IMR-90 (cell line): ENCODE data around the gene CLEC1A. TPM values are rescaled to one million over a fixed set of nuclear protein-coding genes. Genes with fewer than 3 reads are reported as not detected.

Source experiments
- ATAC-seq: fragments of 200-7000 bp; cut with Tn5 transposase; 2 replicates; pipeline ENCODE4 v1.9.1; 2020; ENCODE audit warnings: low read depth, mild to moderate bottlenecking, moderate library complexity
- BruUV-seq: library from RNA; stranded (reverse); fragments of 400-500 nt; replicated peaks from 2 replicates; lab custom pipeline; 2021; lab: Mats Ljungman, UMichigan
- CTCF ChIA-PET: fragments of 300-600 bp; formaldehyde crosslinking; extraction: SDS; loops from one replicate; lab custom pipeline; 2021; ENCODE audit warnings: antibody characterized with exemption; lab: Yijun Ruan, JAX
- POLR2A ChIA-PET: fragments of 300-600 bp; sonication (Branson Sonifier 250); formaldehyde crosslinking; loops from one replicate; lab custom pipeline; 2022; ENCODE audit warnings: antibody characterized with exemption; ENCODE audit not compliant: unreplicated experiment; lab: Charles Lee
- DNase-seq: peaks from one replicate; pipeline ENCODE4 v3.0.0; 2013
- H2AFZ ChIP-seq: replicated peaks from 2 replicates; pipeline ENCODE3; 2013; ENCODE audit warnings: low read length, mild to moderate bottlenecking; ENCODE audit not compliant: poor library complexity
- H2AK5ac ChIP-seq: 2 replicates; pipeline ENCODE4 v1.6.1; 2013; ENCODE audit warnings: low read depth, low read length, inconsistent platforms
- H2AK9ac ChIP-seq: replicated peaks from 2 replicates; pipeline ENCODE3; 2013; ENCODE audit warnings: mild to moderate bottlenecking, low read depth, low read length, moderate library complexity; ENCODE audit not compliant: poor library complexity
- H2BK120ac ChIP-seq: 2 replicates; pipeline ENCODE4 v1.6.1; 2013; ENCODE audit warnings: low read depth, low read length, inconsistent platforms
- H2BK15ac ChIP-seq: 3 replicates; pipeline ENCODE4 v1.6.1; 2013; ENCODE audit warnings: low read depth, low read length, inconsistent platforms
- H2BK20ac ChIP-seq: 2 replicates; pipeline ENCODE4 v1.6.1; 2013; ENCODE audit warnings: low read depth, mild to moderate bottlenecking, inconsistent platforms, low read length, moderate library complexity
- H2BK5ac ChIP-seq: 2 replicates; pipeline ENCODE4 v1.6.1; 2013; ENCODE audit warnings: mild to moderate bottlenecking, low read depth, low read length, inconsistent platforms; ENCODE audit not compliant: poor library complexity, severe bottlenecking
- H3K14ac ChIP-seq: replicated peaks from 2 replicates; pipeline ENCODE4 v1.6.1; 2013; ENCODE audit warnings: low read depth, low read length, inconsistent platforms
- H3K18ac ChIP-seq: 2 replicates; pipeline ENCODE4 v1.6.1; 2013; ENCODE audit warnings: low read depth, low read length, control low read depth
- H3K23ac ChIP-seq: 2 replicates; pipeline ENCODE4 v1.6.1; 2013; ENCODE audit warnings: low read depth, low read length, inconsistent platforms
- H3K27ac ChIP-seq: 2 replicates; pipeline ENCODE4 v1.5.1; 2013; ENCODE audit warnings: mild to moderate bottlenecking, control low read depth, low read length; ENCODE audit not compliant: insufficient read depth
- H3K27me3 ChIP-seq: 2 replicates; pipeline ENCODE4 v1.6.1; 2013; ENCODE audit warnings: low read length; ENCODE audit not compliant: control insufficient read depth, insufficient read depth
- H3K36me3 ChIP-seq: 2 replicates; pipeline ENCODE4 v1.6.1; 2013; ENCODE audit warnings: low read length, mixed read lengths; ENCODE audit not compliant: control insufficient read depth, insufficient read depth
- H3K4ac ChIP-seq: 2 replicates; pipeline ENCODE4 v1.6.1; 2013; ENCODE audit warnings: low read depth, low read length, inconsistent platforms
- H3K4me1 ChIP-seq: 2 replicates; pipeline ENCODE4 v1.6.1; 2013; ENCODE audit warnings: low read length, mixed read lengths; ENCODE audit not compliant: control insufficient read depth, insufficient read depth
- H3K4me2 ChIP-seq: 2 replicates; pipeline ENCODE4 v1.6.1; 2013; ENCODE audit warnings: low read depth, mild to moderate bottlenecking, control low read depth, low read length, moderate library complexity
- H3K4me3 ChIP-seq: 2 replicates; pipeline ENCODE4 v1.5.1; 2013; ENCODE audit warnings: low read depth, mild to moderate bottlenecking, control low read depth, low read length, moderate library complexity; ENCODE audit not compliant: insufficient read depth
- H3K56ac ChIP-seq: 2 replicates; pipeline ENCODE4 v1.6.1; 2013; ENCODE audit warnings: low read length, inconsistent platforms; ENCODE audit not compliant: insufficient read depth; ENCODE audit errors: extremely low read depth
- H3K79me1 ChIP-seq, 2 experiments: 2 replicates each; pipeline ENCODE4 v1.6.1; 2013; ENCODE audit warnings: low read length in 2 of 2, inconsistent platforms in 1 of 2, low read depth in 1 of 2
- H3K9ac ChIP-seq: 2 replicates; pipeline ENCODE4 v1.6.1; 2013; ENCODE audit warnings: low read depth, low read length, control low read depth
- H3K9me1 ChIP-seq: 2 replicates; pipeline ENCODE4 v1.6.1; 2013; ENCODE audit warnings: low read length, inconsistent platforms; ENCODE audit not compliant: insufficient read depth
- H3K9me3 ChIP-seq: 2 replicates; pipeline ENCODE4 v1.6.1; 2013; ENCODE audit warnings: low read length; ENCODE audit not compliant: control insufficient read depth, insufficient read depth
- H4K20me1 ChIP-seq: 2 replicates; pipeline ENCODE4 v1.6.1; 2013; ENCODE audit warnings: low read length, inconsistent platforms; ENCODE audit not compliant: insufficient read depth
- H4K5ac ChIP-seq: 2 replicates; pipeline ENCODE4 v1.6.1; 2013; ENCODE audit warnings: mild to moderate bottlenecking, low read depth, low read length, control low read depth
- H4K8ac ChIP-seq, 2 experiments: 2 replicates each; pipeline ENCODE4 v1.6.1; 2013; ENCODE audit warnings: low read depth in 2 of 2, low read length in 2 of 2, control low read depth in 1 of 2, inconsistent platforms in 1 of 2
- H4K91ac ChIP-seq: 2 replicates; pipeline ENCODE4 v1.6.1; 2013; ENCODE audit warnings: low read depth, low read length, inconsistent platforms; ENCODE audit not compliant: insufficient read depth
- MAFK ChIP-seq: IDR thresholded peaks from 2 replicates; pipeline ENCODE4 v1.6.1; 2012; ENCODE audit warnings: low read depth, low read length, improper control_type of control experiment
- MAZ ChIP-seq: IDR thresholded peaks from 2 replicates; pipeline ENCODE4 v1.6.1; 2012; ENCODE audit warnings: low read depth, mild to moderate bottlenecking, low read length, improper control_type of control experiment, moderate library complexity, borderline replicate concordance
- NFE2L2 ChIP-seq: fragments of 150-350 bp; IDR thresholded peaks from 2 replicates; pipeline ENCODE4 v1.6.1; 2016; ENCODE audit warnings: low read depth, mild to moderate bottlenecking, low read length
- POLR2A ChIP-seq: IDR thresholded peaks from 2 replicates; pipeline ENCODE4 v1.6.1; 2012; ENCODE audit warnings: mild to moderate bottlenecking, low read depth, low read length
- RFX5 ChIP-seq: IDR thresholded peaks from 2 replicates; pipeline ENCODE4 v1.8.0; 2012; ENCODE audit warnings: low read depth, mild to moderate bottlenecking, low read length, moderate library complexity
- WGBS, 2 experiments: methylation state at CpG; one replicate each; pipeline versions ENCODE4 v1.1.5 to v1.1.7; 2013; ENCODE audit warnings: missing lambda C conversion rate in 2 of 2; ENCODE audit not compliant: insufficient read length in 1 of 2; ENCODE audit errors: extremely low coverage in 2 of 2; 5-methylcytosine and 5-hydroxymethylcytosine counted together
- dilution Hi-C: fragments of 300-500 bp; cut with HindIII; formaldehyde crosslinking; loops from one replicate; pipeline ENCODE4 v1.14.3; 2018; ENCODE audit warnings: low sequenced_read_pairs; ENCODE audit not compliant: unreplicated experiment
- in situ Hi-C: fragments of 300-500 bp; cut with MboI; formaldehyde crosslinking; loops from 3 replicates; pipeline ENCODE4 v1.14.3; 2019; ENCODE audit warnings: low sequenced_read_pairs, inconsistent platforms, mixed read lengths
- intact Hi-C: fragments of 100-400 bp; cut with micrococcal nuclease; formaldehyde crosslinking; loops from 2 replicates; pipeline ENCODE4 v1.10.0; 2022
- polyA plus RNA-seq, 3 experiments: library from polyadenylated mRNA; depleted of rRNA; stranded (reverse); fragments of >200 nt; gene quantifications; 2 replicates each; pipeline ENCODE4 v1.2.3, GENCODE V29; 2012; ENCODE audit warnings: low replicate concordance in 1 of 3
- total RNA-seq: library from RNA; depleted of rRNA; stranded (reverse); fragments of >200 nt; gene quantifications from 2 replicates; pipeline ENCODE4 v1.2.3, GENCODE V29; 2012

The CLEC1A gene
- total and polyA plus RNA-seq, 2 of the 4 experiments (the other 2 are of a cell fraction), result not detected

DNA sequence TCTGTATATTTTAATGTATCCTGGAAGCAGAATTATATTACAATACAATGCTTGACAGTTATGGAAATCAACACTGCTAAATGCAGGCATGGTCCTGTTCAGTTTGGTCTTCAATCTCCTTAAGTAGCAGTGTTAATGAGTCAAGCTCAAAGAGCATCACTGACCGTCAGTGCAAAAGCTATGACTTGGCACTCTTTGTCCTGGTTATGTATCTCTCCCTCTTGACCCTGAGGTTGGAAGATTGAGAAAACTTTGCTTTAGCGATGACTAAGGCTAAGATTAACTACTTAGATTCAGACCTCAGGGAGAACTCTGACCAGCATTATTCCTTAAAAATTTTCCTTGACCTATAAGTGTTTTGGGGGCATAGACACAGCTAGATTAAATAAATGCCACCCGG is 20.3 kb upstream of the CLEC1A start:
- H2AK9ac ChIP-seq, result no peak overlapping the region
- H3K9me1 ChIP-seq, result no peaks in the 10 kb centered on the region
- H3K14ac ChIP-seq, result no peak overlapping the region
- H3K4me2 ChIP-seq, result no peak overlapping the region
- intact Hi-C loops (no loop called here), in situ Hi-C loops (no loop called here), dilution Hi-C loops (no loop called here)
- H2AFZ ChIP-seq, result no peak overlapping the region
- no peaks in the 10 kb centered on the region for H3K9me3 ChIP-seq
- no peak overlapping the region for H3K9ac ChIP-seq
- no CpG with 5 or more reads among the region's 3 CpGs for WGBS, 2 experiments
- no peak overlapping the region for H3K23ac ChIP-seq
- H2BK15ac ChIP-seq, result no peak overlapping the region
- H3K27ac ChIP-seq, result no peak overlapping the region
- DNase-seq (peak; percentile 28), ATAC-seq (peak; percentile 91)
- no peak overlapping the region for H3K4me3 ChIP-seq
- no peaks in the 10 kb centered on the region for H3K27me3 ChIP-seq
- no TSS peak for BruUV-seq
- H3K4ac ChIP-seq, result no peak overlapping the region
- CTCF ChIA-PET, result no interaction called here
- no peak overlapping the region for H3K56ac ChIP-seq
- no peak overlapping the region for H3K18ac ChIP-seq
- H2BK20ac ChIP-seq, result no peak overlapping the region
- no peaks in the 10 kb centered on the region for H3K4me1 ChIP-seq
- no peak overlapping the region for H2BK120ac ChIP-seq
- no peaks in the 10 kb centered on the region for H3K36me3 ChIP-seq
- H4K20me1 ChIP-seq, result no peaks in the 10 kb centered on the region
- no peak overlapping the region for H4K91ac ChIP-seq
- H2AK5ac ChIP-seq, result no peak overlapping the region
- H4K5ac ChIP-seq, result no peak overlapping the region
- no peaks in the 10 kb centered on the region for H3K79me1 ChIP-seq
- no peak overlapping the region for H4K8ac ChIP-seq
- no peak for TF ChIP-seq POLR2A
- TF ChIP-seq NFE2L2, result peak; percentile 54; the same call in 1 of the 2 replicates
- TF ChIP-seq RFX5, result no peak
- TF ChIP-seq MAZ, result no peak
- 0 out of 2 replicates have a peak, but pooled peaks have one; percentile 14 for TF ChIP-seq MAFK
- H2BK5ac ChIP-seq, result no peak overlapping the region
- POLR2A ChIA-PET, result no interaction called here
